ENCODE measurements around the gene DNAH2. TPM values are rescaled to one million over a fixed set of nuclear protein-coding genes. Genes with fewer than 3 reads are reported as not detected.
A peak's percentile ranks its signal among the peaks of the same experiment; 100 is the strongest.

Gene DNAH2
- total and polyA plus RNA-seq, 9 of the 15 experiments (the other 6 are each of a cell fraction or from before 2014, with no cell fraction given), result 0.03 TPM; not detected in 8

GRCh38 chr17:7686222-7687071 lies 31.1 kb upstream of the DNAH2 start (continued):
- TF ChIP-seq MXD1 (CRISPR knock-in tag; IDR thresholded peaks at IDR 0.05; ENCODE audit: borderline replicate concordance, poor library complexity, severe bottlenecking), result no peak
- TF ChIP-seq KLF10 (CRISPR knock-in tag; IDR thresholded peaks at IDR 0.05), result no peak
- peak; percentile 59 for TF ChIP-seq POLR2G (IDR thresholded peaks at IDR 0.05; ENCODE audit: low read depth, low read length)
- peak in 1 of 2 experiments; percentile 98; a peak in 2 of 4 replicates for TF ChIP-seq NONO (IDR thresholded peaks at IDR 0.05; ENCODE audit: low read depth in 2 of 2, low read length in 1 of 2)
- 0 out of 2 replicates have a peak, but pooled peaks have one; percentile 27 for TF ChIP-seq ZNF695 (CRISPR knock-in tag; IDR thresholded peaks at IDR 0.05)
- peak; percentile 18 for TF ChIP-seq ARID4B (CRISPR knock-in tag; IDR thresholded peaks at IDR 0.05)
- peak; percentile 64; the same call in 1 of the 2 replicates for TF ChIP-seq CC2D1A (IDR thresholded peaks at IDR 0.05)
- peak; percentile 63; the same call in 1 of the 2 replicates for TF ChIP-seq RBFOX2 (IDR thresholded peaks at IDR 0.05; ENCODE audit: low read depth, low read length)
- 0 out of 2 replicates have a peak, but pooled peaks have one; percentile 14 for TF ChIP-seq STAG1 (CRISPR knock-in tag; IDR thresholded peaks at IDR 0.05; ENCODE audit: borderline replicate concordance)
- TF ChIP-seq CTCF (IDR thresholded peaks at IDR 0.05 in 2 of 3, conservative IDR thresholded peaks at IDR 0.05 in 1 of 3; ENCODE audit: insufficient read depth in 2 of 3, low read depth in 1 of 3, low read length in 3 of 3), result no peak
- peak; percentile 89 for TF ChIP-seq ZBTB5 (IDR thresholded peaks at IDR 0.05)
- TF ChIP-seq YY1 (IDR thresholded peaks at IDR 0.05; ENCODE audit: borderline replicate concordance in 1 of 3, control insufficient read depth in 1 of 3, extremely low read depth in 1 of 3, insufficient read depth in 3 of 3, insufficient read length in 1 of 3, insufficient replicate concordance in 2 of 3, low read depth in 1 of 3, low read length in 2 of 3), result peak in 2 of 3 experiments; percentile 58 to 84

Data from K562 (cell line).